NCI-H187 (cell line): ENCODE results near the gene CYP8B1.
A peak's percentile ranks its signal among the peaks of the same experiment; 100 is the strongest.

Source experiments
- DNase-seq, 2 experiments: peaks; one replicate each; lab custom pipeline; 2025; lab: John Stamatoyannopoulos, UW

Gene CYP8B1

DNA sequence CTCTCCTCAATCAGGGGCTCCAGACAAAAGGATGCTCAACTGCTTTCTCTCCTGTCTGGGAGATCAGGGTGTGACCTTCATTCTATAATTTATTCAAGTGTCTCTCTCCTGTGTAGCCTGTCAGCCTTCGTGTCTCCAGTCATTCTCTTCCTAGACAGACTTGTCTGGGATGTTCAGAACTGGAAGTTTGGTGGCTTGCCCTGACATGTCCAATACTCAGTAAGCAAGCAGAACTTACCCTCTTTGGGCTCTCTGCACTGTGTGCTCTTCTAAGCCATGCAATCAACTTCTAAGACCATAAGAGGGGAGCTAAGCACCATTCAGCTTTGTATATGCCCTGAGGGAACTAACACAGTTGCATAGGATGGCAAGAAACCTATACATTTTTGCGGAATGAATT is 52.3 kb downstream of the CYP8B1 start:
- peak; percentile 39 to 63 for DNase-seq

GRCh38 chr3:42822828-42823227 is 52.9 kb downstream of the CYP8B1 start:
- DNase-seq: no peak
